MM.1S (cell line): ENCODE data around the gene ZNF628.

Experiments
- CTCF ChIP-seq: fragments of 300-600 bp; sonication (generic); IDR thresholded peaks from 2 replicates; pipeline ENCODE4 v1.5.1; 2016; ENCODE audit warnings: antibody characterized with exemption, low read length, mixed read lengths
- EZH2phosphoT487 ChIP-seq: fragments of 300-600 bp; sonication (generic); IDR thresholded peaks from 2 replicates; pipeline ENCODE4 v1.6.1; 2018; ENCODE audit warnings: antibody characterized with exemption, low read length

GRCh38 chr19:55454787-55455243 lies 21.6 kb upstream of the ZNF628 start:
- TF ChIP-seq CTCF (peak; percentile 67), EZH2phosphoT487 (no peak)
